ENCODE measurements around the gene SLC1A7. TPM values are rescaled to one million over a fixed set of nuclear protein-coding genes. Genes with fewer than 3 reads are reported as not detected.

SLC1A7 gene
- total and polyA plus RNA-seq, 2 of the 13 experiments (the other 11 are each of a cell fraction or from before 2014, with no cell fraction given) = 0.04 to 2.0 TPM

- peak; percentile 95 for TF ChIP-seq ZNF687 (CRISPR knock-in tag; IDR thresholded peaks at IDR 0.05)
- peak; percentile 40; the same call in 1 of the 2 replicates for TF ChIP-seq HES4 (CRISPR knock-in tag; IDR thresholded peaks at IDR 0.05; ENCODE audit: borderline replicate concordance)
- no peak for TF ChIP-seq AKAP8 (CRISPR knock-in tag; IDR thresholded peaks at IDR 0.05)
- peak; percentile 48; the same call in 1 of the 2 replicates for TF ChIP-seq GMEB1 (CRISPR knock-in tag; IDR thresholded peaks at IDR 0.05; ENCODE audit: borderline replicate concordance)
- peak; percentile 88; the same call in 1 of the 2 replicates for TF ChIP-seq ZSCAN25 (CRISPR knock-in tag; IDR thresholded peaks at IDR 0.05)
- TF ChIP-seq SALL1 (CRISPR knock-in tag; IDR thresholded peaks at IDR 0.05) = peak; percentile 93
- no peak for TF ChIP-seq GABPA (IDR thresholded peaks at IDR 0.05; ENCODE audit: low read depth, low read length)
- peak; percentile 55 for TF ChIP-seq GABPA (CRISPR knock-in tag; IDR thresholded peaks at IDR 0.05; ENCODE audit: low read depth)
- TF ChIP-seq ZNF678 (CRISPR knock-in tag; IDR thresholded peaks at IDR 0.05) = no peak
- TF ChIP-seq POLR2G (IDR thresholded peaks at IDR 0.05; ENCODE audit: low read depth, low read length) = peak; percentile 45; the same call in 1 of the 2 replicates
- TF ChIP-seq HBP1 (CRISPR knock-in tag; IDR thresholded peaks at IDR 0.05; ENCODE audit: low read depth) = 0 out of 2 replicates have a peak, but pooled peaks have one; percentile 28
- TF ChIP-seq DRAP1 (CRISPR knock-in tag; IDR thresholded peaks at IDR 0.05) = peak; percentile 48; the same call in 1 of the 2 replicates
- 0 out of 2 replicates have a peak, but pooled peaks have one; percentile 15 for TF ChIP-seq GTF3A (CRISPR knock-in tag; conservative IDR thresholded peaks at IDR 0.05)
- peak; percentile 36; the same call in 1 of the 2 replicates for TF ChIP-seq ZFP1 (CRISPR knock-in tag; IDR thresholded peaks at IDR 0.05)
- TF ChIP-seq ZNF468 (CRISPR knock-in tag; IDR thresholded peaks at IDR 0.05) = no peak
- TF ChIP-seq ATM (IDR thresholded peaks at IDR 0.05; ENCODE audit: borderline replicate concordance) = no peak
- TF ChIP-seq ZZZ3 (CRISPR knock-in tag; IDR thresholded peaks at IDR 0.05; ENCODE audit: borderline replicate concordance) = 0 out of 2 replicates have a peak, but pooled peaks have one; percentile 21
- no peak for TF ChIP-seq SP4 (CRISPR knock-in tag; IDR thresholded peaks at IDR 0.05)
- TF ChIP-seq ZBTB3 (CRISPR knock-in tag; IDR thresholded peaks at IDR 0.05; ENCODE audit: borderline replicate concordance, low read depth) = peak; percentile 37; the same call in 1 of the 2 replicates
- TF ChIP-seq SRSF4 (IDR thresholded peaks at IDR 0.05; ENCODE audit: low read depth, low read length, poor library complexity, severe bottlenecking) = no peak
- TF ChIP-seq ZNF883 (CRISPR knock-in tag; IDR thresholded peaks at IDR 0.05; ENCODE audit: not compliant biosample characterization) = peak; percentile 61
- no peak for TF ChIP-seq NR3C1 (CRISPR knock-in tag; IDR thresholded peaks at IDR 0.05)
Measured at GRCh38 chr1:53121319-53122172, 20.9 kb downstream of the SLC1A7 start (continued).

Data from HepG2 (cell line).